Measurements from ENCODE around the gene ELOVL3. TPM values are rescaled to one million over a fixed set of nuclear protein-coding genes. Genes with fewer than 3 reads are reported as not detected.

The ELOVL3 gene
- total and polyA plus RNA-seq, 2 of the 13 experiments (the other 11 are each of a cell fraction or from before 2014, with no cell fraction given) = 0.58 to 0.69 TPM

DNA sequence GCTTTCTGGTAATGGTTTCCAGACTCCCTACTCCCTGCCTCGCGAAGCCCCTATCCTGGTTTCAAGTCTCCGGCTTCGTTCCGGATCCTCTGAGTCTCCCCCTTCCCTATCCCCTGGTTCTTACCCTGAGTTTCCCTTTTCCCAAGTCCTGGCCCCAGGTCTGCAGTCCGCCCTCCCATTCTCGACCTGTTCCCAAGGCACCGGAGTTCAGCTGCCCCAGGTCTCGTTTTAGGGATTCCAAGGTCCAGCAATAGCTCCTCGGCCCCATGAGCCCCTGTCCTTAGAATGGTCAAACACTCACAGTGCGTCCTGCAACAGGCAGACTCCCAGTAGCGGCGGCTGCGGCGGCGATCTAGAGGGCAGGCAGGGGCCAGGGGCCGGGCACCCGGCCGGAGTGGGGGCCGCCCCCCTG is 14.9 kb downstream of the ELOVL3 start (continued):
- TF ChIP-seq ZNF546 (CRISPR knock-in tag; conservative IDR thresholded peaks at IDR 0.05) = no peak
- 0 out of 2 replicates have a peak, but pooled peaks have one; percentile 42 for TF ChIP-seq FOXC1 (CRISPR knock-in tag; IDR thresholded peaks at IDR 0.05; ENCODE audit: borderline replicate concordance)
- no peak; the same call in 1 of the 2 replicates for TF ChIP-seq POGZ (CRISPR knock-in tag; IDR thresholded peaks at IDR 0.05)
- TF ChIP-seq ZNF558 (CRISPR knock-in tag; IDR thresholded peaks at IDR 0.05; ENCODE audit: borderline replicate concordance) = no peak
- TF ChIP-seq ZIK1 (CRISPR knock-in tag; IDR thresholded peaks at IDR 0.05; ENCODE audit: borderline replicate concordance, low read depth) = no peak
- 0 out of 2 replicates have a peak, but pooled peaks have one; percentile 3 for TF ChIP-seq ZNF350 (CRISPR knock-in tag; IDR thresholded peaks at IDR 0.05; ENCODE audit: borderline replicate concordance, low read depth)
- TF ChIP-seq KDM4B (CRISPR knock-in tag; IDR thresholded peaks at IDR 0.05) = no peak
- no peak for TF ChIP-seq SATB2 (CRISPR knock-in tag; IDR thresholded peaks at IDR 0.05)
- TF ChIP-seq ZBTB21 (CRISPR knock-in tag; IDR thresholded peaks at IDR 0.05) = no peak
- TF ChIP-seq, protein P1, sequence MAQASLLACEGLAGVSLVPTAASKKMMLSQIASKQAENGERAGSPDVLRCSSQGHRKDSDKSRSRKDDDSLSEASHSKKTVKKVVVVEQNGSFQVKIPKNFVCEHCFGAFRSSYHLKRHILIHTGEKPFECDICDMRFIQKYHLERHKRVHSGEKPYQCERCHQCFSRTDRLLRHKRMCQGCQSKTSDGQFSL (CRISPR knock-in tag; IDR thresholded peaks at IDR 0.05) = no peak
- no peak for TF ChIP-seq ZNF589 (CRISPR knock-in tag; conservative IDR thresholded peaks at IDR 0.05)
- TF ChIP-seq SRY (CRISPR knock-in tag; IDR thresholded peaks at IDR 0.05) = peak; percentile 60; the same call in 1 of the 2 replicates
- TF ChIP-seq ZNF607 (CRISPR knock-in tag; IDR thresholded peaks at IDR 0.05; ENCODE audit: borderline replicate concordance) = peak; percentile 13; the same call in 1 of the 2 replicates
- no peak for TF ChIP-seq YEATS4 (CRISPR knock-in tag; IDR thresholded peaks at IDR 0.05; ENCODE audit: borderline replicate concordance)
- no peak for TF ChIP-seq SOX13 (IDR thresholded peaks at IDR 0.05)
- no peak for TF ChIP-seq SOX13 (CRISPR knock-in tag; conservative IDR thresholded peaks at IDR 0.05 in 1 of 2, IDR thresholded peaks at IDR 0.05 in 1 of 2)
- no peak for TF ChIP-seq CSRNP2 (CRISPR knock-in tag; conservative IDR thresholded peaks at IDR 0.05; ENCODE audit: low read depth)
- TF ChIP-seq ZNF550 (CRISPR knock-in tag; IDR thresholded peaks at IDR 0.05; ENCODE audit: borderline replicate concordance) = no peak
- TF ChIP-seq, protein P2, sequence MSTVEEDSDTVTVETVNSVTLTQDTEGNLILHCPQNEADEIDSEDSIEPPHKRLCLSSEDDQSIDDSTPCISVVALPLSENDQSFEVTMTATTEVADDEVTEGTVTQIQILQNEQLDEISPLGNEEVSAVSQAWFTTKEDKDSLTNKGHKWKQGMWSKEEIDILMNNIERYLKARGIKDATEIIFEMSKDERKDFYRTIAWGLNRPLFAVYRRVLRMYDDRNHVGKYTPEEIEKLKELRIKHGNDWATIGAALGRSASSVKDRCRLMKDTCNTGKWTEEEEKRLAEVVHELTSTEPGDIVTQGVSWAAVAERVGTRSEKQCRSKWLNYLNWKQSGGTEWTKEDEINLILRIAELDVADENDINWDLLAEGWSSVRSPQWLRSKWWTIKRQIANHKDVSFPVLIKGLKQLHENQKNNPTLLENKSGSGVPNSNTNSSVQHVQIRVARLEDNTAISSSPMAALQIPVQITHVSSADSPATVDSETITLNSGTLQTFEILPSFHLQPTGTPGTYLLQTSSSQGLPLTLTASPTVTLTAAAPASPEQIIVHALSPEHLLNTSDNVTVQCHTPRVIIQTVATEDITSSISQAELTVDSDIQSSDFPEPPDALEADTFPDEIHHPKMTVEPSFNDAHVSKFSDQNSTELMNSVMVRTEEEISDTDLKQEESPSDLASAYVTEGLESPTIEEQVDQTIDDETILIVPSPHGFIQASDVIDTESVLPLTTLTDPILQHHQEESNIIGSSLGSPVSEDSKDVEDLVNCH (CRISPR knock-in tag; IDR thresholded peaks at IDR 0.05) = no peak
- TF ChIP-seq ZNF552 (CRISPR knock-in tag; IDR thresholded peaks at IDR 0.05; ENCODE audit: borderline replicate concordance) = no peak
- no peak for TF ChIP-seq ZFP36L2 (CRISPR knock-in tag; IDR thresholded peaks at IDR 0.05)
- no peak for TF ChIP-seq POLR2A (IDR thresholded peaks at IDR 0.05; ENCODE audit: insufficient read depth in 1 of 2, low read depth in 2 of 2, low read length in 2 of 2)
- TF ChIP-seq ZNF256 (CRISPR knock-in tag; conservative IDR thresholded peaks at IDR 0.05) = no peak
- TF ChIP-seq ZNF460 (CRISPR knock-in tag; IDR thresholded peaks at IDR 0.05; ENCODE audit: borderline replicate concordance) = no peak
- no peak for TF ChIP-seq MTA3 (CRISPR knock-in tag; IDR thresholded peaks at IDR 0.05)
- TF ChIP-seq ATF7-NPFF (CRISPR knock-in tag; IDR thresholded peaks at IDR 0.05; ENCODE audit: low read depth) = no peak
- no peak for TF ChIP-seq RBFOX2 (IDR thresholded peaks at IDR 0.05; ENCODE audit: low read depth, low read length)
- no peak for TF ChIP-seq TOE1 (CRISPR knock-in tag; IDR thresholded peaks at IDR 0.05)
- TF ChIP-seq RELA (CRISPR knock-in tag; IDR thresholded peaks at IDR 0.05) = no peak

Measured in HepG2 (cell line).